GM10248 (cell line): ENCODE results near the gene NUFIP2.
A peak's percentile ranks its signal among the peaks of the same experiment; 100 is the strongest.

Experiments
- CTCF ChIA-PET: fragments of 300-600 bp; sonication (Branson Sonifier 250); formaldehyde crosslinking; extraction: SDS; loops from one replicate; lab custom pipeline; 2021; ENCODE audit warnings: antibody characterized with exemption; lab: Yijun Ruan, JAX
- POLR2A ChIA-PET: fragments of 350-650 bp; sonication (Branson Sonifier 250); formaldehyde crosslinking; extraction: SDS; loops from one replicate; lab custom pipeline; 2020; ENCODE audit warnings: antibody characterized with exemption; lab: Yijun Ruan, JAX
- DNase-seq: peaks from one replicate; pipeline ENCODE4 v3.0.0; 2012; ENCODE audit errors: extremely low spot score
- TF ChIP-seq, protein P1 (sequence below): IDR thresholded peaks from 2 replicates; pipeline ENCODE4 v1.5.1; 2012; ENCODE audit warnings: mild to moderate bottlenecking, low read depth; ENCODE audit errors: extremely low read depth, missing control alignments, control extremely low read depth

Gene NUFIP2

DNA sequence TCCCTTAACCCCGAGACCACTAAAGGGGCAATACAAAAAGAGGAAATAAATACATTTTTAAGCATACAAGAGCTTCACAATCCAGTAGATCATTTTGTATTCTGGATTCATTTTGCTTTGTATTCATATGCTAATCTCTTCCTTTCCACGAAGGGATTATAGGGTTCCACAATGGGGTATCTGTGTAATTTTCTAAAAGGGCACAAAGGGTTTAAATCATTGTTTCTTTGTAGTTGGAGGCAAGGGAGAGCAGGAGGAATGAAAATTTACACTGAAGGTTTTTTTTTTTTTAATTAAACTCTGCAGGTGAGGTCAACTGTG is 592 bp upstream of the NUFIP2 start:
- DNase-seq, result no peak
- TF ChIP-seq, protein P1, sequence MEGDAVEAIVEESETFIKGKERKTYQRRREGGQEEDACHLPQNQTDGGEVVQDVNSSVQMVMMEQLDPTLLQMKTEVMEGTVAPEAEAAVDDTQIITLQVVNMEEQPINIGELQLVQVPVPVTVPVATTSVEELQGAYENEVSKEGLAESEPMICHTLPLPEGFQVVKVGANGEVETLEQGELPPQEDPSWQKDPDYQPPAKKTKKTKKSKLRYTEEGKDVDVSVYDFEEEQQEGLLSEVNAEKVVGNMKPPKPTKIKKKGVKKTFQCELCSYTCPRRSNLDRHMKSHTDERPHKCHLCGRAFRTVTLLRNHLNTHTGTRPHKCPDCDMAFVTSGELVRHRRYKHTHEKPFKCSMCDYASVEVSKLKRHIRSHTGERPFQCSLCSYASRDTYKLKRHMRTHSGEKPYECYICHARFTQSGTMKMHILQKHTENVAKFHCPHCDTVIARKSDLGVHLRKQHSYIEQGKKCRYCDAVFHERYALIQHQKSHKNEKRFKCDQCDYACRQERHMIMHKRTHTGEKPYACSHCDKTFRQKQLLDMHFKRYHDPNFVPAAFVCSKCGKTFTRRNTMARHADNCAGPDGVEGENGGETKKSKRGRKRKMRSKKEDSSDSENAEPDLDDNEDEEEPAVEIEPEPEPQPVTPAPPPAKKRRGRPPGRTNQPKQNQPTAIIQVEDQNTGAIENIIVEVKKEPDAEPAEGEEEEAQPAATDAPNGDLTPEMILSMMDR, result no peak
- POLR2A ChIA-PET, result interaction anchor here (0.5 to 1.6 kb wide), 15 partner anchors 13 to 1456 kb away, joined by 3 to 9 read pairs (median 4); no protein-coding TSS in a partner anchor
- CTCF ChIA-PET, result interaction anchor here (1.2 to 1.3 kb wide), 2 partner anchors 10 to 149 kb away, joined by 3 to 5 read pairs; no protein-coding TSS in a partner anchor

DNA sequence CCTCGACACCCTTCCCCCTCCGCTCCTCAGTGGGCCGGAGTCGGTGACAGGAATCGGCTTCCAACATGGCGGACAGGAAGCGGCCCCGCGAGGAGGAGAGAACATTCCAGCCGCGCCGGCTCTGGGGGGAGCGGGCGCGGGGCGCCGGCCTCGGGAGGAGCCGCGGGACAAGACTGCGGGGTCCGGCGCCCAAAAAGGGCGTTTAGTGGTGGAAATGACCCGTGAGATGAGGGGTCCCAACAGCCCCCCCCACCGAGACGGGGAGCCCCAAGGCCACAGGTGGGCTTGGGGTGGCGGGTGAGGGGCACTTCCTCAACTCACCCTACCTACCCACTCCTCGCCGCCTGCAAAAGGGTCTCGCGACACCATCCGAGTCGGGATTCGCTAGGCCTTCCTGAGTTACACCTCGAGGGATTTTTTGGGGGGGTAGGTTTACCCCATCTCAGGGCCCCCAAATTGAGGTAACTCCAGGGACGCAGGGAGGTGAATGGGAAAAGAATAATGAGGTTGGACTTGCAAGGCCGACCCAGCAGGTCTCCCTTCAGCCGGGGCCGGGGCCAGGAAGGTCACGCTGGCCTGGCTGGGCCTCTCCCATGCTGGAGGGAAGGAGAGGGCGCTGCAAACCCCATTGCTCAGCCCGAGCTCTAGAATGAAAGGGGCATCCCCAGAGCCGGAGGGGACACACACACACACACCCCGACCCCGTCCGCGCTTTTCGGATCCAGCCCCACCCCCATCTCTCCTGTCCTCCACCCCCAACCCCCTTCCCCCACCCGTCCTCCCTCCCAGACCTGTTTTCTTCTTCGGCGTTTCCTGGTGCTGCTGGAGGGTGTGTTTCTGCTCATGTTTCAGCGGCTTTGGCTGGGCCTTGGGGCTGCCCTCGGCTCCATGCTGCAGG is 707 bp downstream of the NUFIP2 start:
- ChIA-PET POLR2A (interaction anchor here (0.5 to 1.6 kb wide), 17 partner anchors 9 to 1248 kb away, joined by 3 to 9 read pairs (median 3); partner anchors contain the start of gene MYO18A), CTCF (interaction anchor here (0.6 to 3.2 kb wide), 5 partner anchors 10 to 148 kb away, joined by 3 to 18 read pairs (median 5); no protein-coding TSS in a partner anchor)
- peak; percentile 63 for DNase-seq
- TF ChIP-seq, protein P1, result peak; percentile 27

GRCh38 chr17:29292071-29292991 is 1.6 kb downstream of the NUFIP2 start:
- TF ChIP-seq, protein P1, result no peak

DNA sequence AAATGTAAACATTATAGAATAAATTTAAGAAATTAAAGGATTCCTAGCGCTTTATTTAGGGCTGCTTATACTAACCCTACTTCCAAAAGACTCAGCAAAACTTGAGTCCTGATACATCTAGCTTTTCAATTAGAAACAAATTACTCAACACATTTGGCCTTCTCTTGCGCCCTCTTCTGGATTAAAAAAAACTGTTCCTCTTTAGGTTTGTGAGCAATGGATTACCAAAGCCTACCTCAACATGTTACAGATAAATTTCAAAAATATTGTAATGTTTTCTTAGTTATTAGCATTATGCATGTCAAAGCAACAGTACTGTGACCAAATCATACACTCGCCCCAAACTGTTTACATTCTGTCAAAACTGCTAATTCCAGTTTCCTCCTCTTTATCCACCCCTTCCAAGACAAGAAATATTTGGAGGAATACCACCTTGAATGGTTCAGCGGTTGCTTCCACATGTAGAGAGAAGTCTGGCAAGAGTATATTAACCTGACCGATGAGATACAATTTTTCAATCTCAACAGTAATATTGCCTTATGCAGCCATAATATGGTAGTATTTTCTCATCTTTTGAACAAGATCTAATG is 2.7 kb downstream of the NUFIP2 start:
- POLR2A ChIA-PET, result interaction anchor here (1.1 to 1.5 kb wide), 3 partner anchors 10 to 142 kb away, joined by 5 to 12 read pairs (median 6); no protein-coding TSS in a partner anchor
- CTCF ChIA-PET, result interaction anchor here (0.6 to 3.2 kb wide), 14 partner anchors 10 to 167 kb away, joined by 3 to 18 read pairs (median 5); no protein-coding TSS in a partner anchor
- TF ChIP-seq, protein P1, result peak; percentile 60
- DNase-seq, result peak; percentile 56

More at GRCh38 chr17:29292071-29292991, 1.6 kb downstream of the NUFIP2 start:
- peak; percentile 59 for DNase-seq
- CTCF ChIA-PET, result interaction anchor here (0.8 to 3.2 kb wide), 9 partner anchors 10 to 175 kb away, joined by 4 to 18 read pairs (median 11); no protein-coding TSS in a partner anchor
- POLR2A ChIA-PET, result interaction anchor here (0.6 to 1.3 kb wide), 7 partner anchors 10 to 1097 kb away, joined by 3 to 6 read pairs (median 3); partner anchors contain the start of gene MYO18A

- TF ChIP-seq, protein P1, result no peak
- ChIA-PET CTCF (interaction anchor here (0.9 to 3.2 kb wide), 5 partner anchors 10 to 166 kb away, joined by 3 to 18 read pairs (median 5); no protein-coding TSS in a partner anchor), POLR2A (interaction anchor here (1.5 kb wide), 1 partner anchor 141 kb away, joined by 6 read pairs; no protein-coding TSS in a partner anchor)
- no peak for DNase-seq
These were observed 4.1 kb downstream of the NUFIP2 start for GRCh38 chr17:29289852-29290251.
